ENCODE measurements around the gene TTBK1. TPM values are rescaled to one million over a fixed set of nuclear protein-coding genes. Genes with fewer than 3 reads are reported as not detected.

The TTBK1 gene
- total RNA-seq, 1 donor from 2014 or later = not detected

DNA sequence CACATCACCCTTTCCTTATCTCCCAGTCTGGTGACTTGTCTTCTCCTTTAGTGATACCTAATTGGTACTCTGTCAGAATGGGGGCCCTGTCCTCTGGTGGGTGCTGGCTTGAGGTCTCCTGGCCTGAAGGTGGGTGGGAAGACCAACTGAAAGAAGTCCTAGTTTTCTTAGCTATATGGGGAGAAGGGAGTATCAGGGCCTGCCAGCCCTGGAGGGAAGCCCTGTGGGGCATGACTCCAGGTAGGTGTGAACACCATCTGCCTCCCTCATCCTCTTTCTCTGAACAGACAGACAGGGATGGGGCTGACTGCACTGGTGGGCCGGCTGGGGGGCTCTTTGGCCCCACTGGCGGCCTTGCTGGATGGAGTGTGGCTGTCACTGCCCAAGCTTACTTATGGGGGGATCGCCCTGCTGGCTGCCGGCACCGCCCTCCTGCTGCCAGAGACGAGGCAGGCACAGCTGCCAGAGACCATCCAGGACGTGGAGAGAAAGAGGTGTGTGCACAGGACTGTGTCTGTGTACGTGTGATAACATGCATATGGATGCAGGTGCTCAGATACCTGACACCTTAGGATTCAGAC lies 60.6 kb downstream of the TTBK1 start:
- no peak for DNase-seq (ENCODE audit: low read depth in 2 of 2)

DNA sequence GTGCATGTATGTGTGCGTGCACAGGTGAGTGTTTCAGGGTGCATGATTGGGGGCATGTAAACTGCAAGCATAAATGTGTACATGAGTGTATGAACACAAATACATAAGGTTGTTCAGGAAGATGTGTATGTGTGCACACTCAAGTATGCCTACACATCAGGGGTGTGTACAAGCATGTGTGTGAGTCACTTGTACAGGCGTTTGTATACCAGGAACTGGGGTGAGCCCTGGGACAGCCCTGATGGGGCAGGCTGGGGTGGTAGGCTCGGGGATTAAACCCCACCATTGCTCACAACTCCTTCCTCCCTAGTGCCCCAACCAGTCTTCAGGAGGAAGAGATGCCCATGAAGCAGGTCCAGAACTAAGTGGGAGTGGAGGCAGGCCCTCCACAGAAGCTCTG lies 61.1 kb downstream of the TTBK1 start:
- DNase-seq (ENCODE audit: low read depth in 2 of 2) = no peak

DNA sequence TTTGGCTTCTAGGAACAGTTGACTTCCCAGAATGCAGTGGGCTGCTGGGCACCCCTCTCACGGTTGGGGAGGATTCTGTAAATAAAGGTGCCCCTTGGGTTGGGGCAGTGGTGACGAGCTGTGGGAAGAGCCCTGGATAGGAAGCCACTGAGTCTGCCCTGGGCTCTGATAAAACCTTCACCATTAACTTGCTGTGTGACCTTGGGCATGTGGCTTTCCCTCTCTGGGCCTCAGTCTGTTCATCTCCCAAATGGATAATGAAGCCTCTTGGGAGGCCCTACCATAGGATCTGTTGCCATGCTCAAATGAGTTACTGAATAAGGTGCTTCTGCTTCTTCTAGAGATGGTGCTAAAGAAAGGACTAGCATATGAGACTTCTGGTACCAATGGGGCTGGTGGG lies 61.6 kb downstream of the TTBK1 start:
- DNase-seq (ENCODE audit: low read depth in 2 of 2) = no peak

DNA sequence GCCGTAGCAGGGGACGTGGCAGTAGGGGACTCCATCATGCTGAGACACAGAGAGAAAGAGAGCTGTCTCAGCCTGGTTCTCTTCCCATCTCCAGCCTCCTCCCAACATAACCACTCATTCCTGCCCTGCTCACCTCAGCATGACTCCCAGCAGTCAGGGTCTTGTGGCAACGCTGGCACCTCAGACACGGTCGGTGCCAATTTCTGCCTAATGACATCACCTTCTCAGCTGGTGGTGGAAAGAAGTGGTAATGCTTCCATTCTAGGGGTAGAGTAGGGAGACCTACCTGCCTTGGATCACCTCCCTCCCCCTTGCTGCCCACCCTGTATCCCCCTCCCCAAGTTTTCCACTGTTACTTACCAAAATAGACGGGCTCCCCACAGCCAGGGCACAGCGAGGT lies 62.8 kb downstream of the TTBK1 start:
- no peak for DNase-seq (ENCODE audit: low read depth in 2 of 2)

DNA sequence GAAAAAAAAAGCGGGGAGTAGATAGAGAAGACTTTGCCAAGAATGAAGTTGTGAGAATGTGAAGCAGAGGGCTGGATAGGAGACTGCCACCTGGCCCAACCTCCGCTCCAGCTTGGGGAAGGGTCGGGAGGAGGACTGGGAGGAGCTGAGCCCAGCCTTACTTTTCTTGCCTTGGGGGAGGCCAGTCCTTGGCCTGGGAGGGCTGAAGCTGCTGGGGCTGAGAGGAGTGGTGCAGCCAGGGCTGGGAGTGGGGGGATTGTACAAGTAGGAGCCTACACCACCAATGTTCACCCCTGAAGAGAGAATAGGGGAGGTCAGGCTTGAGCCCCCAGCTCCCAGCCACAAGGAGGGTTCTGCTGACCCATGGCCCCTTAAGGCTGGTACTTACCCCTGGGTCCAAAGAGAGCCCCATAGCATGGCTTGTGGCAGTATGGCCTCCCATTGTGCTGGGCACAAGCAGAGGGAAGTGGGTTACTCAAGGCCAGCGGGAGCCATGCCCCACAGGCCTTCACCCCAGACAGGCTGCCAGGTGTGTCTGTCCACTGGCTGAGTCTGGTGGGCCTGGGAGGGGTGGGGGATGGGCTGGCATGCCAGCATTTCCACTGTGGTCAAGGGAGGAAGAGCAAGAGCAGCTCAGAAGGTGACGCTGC lies 64.3 kb downstream of the TTBK1 start:
- DNase-seq (ENCODE audit: low read depth in 2 of 2) = no peak

DNA sequence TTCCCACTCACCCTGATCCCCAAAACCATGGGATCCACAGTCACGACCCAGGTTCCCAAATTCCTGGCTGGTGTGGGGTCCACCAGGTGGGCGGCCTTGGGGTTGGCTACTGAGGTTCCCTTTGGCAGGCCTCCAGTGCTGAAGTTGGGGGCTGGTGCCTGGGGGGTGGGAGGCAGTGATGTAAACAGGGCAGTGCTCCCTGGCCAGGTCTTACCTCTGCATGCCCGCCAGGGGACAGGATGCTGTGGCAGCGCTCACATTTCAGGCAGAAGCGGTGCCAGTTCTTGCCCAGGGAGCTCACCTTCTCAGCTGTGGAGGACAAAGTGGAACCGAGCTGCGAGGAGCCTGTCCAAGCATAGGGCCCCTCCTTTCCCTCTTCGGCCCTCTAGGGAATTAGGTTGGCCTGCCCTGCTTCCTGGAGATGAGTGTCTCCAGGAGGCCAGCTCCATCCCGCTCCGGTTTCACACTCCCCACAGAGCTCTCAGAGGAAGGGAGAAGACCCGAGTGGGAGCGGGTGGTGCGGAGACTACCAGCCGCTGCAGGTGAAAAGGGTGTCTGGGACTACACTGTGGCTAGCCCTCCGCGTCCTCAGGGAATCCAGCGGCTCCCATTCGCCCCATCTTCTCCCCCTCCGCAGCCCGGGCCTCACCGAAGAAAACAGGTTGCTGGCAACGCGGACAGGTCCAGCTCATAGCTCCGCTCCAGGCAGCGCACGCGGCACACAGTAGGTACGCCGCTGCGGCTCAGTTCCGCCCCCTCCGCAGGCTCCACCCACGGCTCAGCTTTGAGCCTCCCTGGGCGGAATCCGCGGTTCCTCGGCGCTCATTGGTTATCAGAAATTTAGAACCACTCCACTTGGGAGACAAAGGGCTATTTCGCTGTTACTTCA lies 65.1 kb downstream of the TTBK1 start, which contains the start of gene CRIP3:
Gene CRIP3 (minus strand): TSS at position 726 of the 889 bp plus-strand sequence. CDS start 34 bp downstream, at position 692.
- DNase-seq (ENCODE audit: low read depth in 2 of 2) = peak in 1 of 2 donors; percentile 13

DNA sequence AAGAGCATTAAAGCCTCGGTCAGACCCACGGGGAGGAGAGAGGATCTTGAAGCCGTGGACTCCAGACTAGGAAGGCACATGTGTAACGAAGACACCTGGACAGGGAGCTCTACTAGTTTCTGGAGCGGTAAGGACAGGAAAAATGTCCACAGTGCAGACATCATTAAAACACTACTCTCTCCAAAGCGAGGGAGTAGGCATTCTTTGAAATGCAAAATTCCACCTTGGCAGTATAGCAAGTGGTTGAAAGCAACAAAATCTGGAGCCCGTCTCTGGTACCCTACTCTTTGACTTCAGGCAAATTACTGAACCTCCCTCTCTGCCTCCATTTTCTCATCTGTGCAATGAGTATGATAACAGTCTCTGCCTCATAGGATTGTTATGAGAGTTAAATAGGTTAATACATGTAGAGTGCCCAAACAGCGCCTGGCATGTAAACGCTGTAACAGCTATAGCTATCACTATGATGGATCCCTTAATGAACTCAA lies 65.8 kb downstream of the TTBK1 start:
- DNase-seq (ENCODE audit: low read depth in 2 of 2) = no peak

DNA sequence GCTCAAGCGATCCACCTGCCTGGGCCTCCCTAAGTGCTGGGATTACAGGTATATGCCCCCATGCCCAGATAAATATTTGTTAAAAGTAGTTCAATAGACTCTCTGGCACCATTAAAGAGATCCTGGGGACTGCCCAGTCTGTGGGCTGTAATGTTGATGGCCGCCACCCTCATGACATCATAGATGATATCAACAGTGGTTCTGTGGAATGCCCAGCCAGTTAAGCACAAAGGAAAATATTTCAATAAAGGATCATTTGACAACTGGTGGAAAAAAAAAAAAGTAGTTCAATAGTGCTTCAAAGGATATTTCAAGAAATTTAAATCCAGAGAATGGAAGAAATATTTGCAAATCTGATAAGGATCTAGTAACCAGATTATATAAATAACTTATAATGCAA lies 66.9 kb downstream of the TTBK1 start:
- no peak for DNase-seq (ENCODE audit: low read depth in 2 of 2)

DNA sequence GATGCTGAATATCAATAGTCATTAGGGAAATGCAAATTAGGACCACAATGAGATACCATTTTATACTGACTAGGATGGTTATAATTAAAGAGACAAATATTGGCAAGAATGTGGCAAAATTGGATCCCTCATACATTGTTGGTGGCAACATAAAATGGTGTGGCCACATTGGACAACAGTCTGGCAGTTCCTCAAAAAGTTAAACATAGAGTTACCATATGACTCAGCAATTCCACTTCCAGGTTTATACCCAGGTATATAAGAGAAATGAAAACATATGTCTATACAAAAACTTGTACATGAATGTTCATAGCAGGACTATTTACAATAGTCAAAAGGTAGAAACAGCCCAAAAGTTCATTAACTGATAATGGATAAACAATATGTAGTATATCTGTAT lies 67.3 kb downstream of the TTBK1 start:
- no peak for DNase-seq (ENCODE audit: low read depth in 2 of 2)

DNA sequence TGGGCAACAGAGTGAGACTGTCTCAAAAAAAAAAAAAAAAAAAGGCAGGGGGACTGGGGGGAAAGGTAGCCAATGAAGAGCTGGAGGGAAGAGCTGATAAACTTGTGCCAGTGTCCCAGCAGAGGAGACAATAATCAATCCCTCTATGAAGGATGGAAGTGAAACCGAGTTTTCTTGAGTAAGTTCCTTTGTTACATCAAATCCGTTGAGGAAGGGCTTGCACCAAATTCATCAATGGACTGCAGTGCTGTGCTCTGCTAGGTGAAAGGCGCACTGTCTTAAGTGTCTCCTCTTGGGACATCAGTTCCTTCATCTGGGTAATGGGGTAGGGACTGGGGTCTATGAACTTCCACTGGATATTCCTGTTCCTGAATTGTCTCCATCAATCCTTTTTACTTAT lies 68.4 kb downstream of the TTBK1 start:
- no peak for DNase-seq (ENCODE audit: low read depth in 2 of 2)

DNA sequence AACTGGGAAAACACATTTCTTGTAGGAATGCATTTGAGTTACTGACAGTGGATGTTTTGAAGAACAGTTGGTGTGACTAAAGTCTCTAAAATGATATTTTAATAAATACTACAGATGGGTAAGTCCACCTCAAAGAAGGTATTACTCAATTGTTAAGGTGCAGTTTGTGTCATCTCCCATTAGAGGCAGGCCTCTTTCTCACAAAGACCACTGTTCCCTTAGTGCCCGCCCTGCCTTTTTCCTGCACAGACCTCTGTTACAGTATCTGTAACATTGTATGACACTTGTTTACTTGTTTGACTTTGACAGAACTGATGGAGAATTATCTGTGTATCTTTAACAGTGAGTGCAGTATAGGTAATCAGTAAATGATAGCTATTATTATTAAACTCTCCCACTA lies 70.5 kb downstream of the TTBK1 start:
- DNase-seq (ENCODE audit: low read depth in 2 of 2) = no peak

DNA sequence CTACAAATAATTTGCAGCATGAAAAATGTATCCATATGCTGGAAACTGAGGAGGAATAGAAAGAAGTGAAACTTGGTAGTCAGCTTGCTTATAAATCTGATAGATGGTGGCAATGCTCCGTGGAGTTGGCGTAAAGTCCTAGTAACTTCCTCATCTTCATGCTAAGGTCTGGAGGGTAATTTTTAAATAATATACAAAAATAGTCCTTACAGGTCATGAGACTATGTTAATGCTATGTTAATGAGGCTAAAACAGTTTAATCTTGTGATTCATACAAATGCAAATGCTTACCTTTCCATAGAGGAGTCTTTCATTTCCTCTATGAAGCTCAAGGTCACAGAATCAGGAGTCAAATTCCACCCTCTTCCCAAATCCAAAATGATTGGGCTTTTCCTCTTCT lies 74.7 kb downstream of the TTBK1 start:
- no peak for DNase-seq (ENCODE audit: low read depth in 2 of 2)

DNA sequence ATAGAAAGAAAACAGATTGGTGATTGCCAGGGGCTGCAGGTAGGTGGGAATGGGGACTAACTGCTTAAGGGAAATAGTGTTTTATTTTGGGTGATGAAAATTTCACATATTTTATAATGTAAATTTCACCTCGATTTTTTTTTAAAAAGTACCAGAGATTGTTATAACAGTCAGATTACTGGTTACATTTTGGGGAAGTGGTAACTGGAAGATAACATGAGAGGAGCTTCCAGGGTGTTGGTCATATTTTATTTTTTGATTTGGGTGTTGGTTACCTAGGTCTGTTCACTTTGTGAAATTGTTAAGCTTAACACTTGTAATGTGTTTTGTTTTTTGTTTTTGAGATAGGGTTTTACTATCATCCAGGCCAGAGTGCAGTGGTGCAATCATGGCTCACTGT lies 82.6 kb downstream of the TTBK1 start:
- no peak for DNase-seq (ENCODE audit: low read depth in 2 of 2)

DNA sequence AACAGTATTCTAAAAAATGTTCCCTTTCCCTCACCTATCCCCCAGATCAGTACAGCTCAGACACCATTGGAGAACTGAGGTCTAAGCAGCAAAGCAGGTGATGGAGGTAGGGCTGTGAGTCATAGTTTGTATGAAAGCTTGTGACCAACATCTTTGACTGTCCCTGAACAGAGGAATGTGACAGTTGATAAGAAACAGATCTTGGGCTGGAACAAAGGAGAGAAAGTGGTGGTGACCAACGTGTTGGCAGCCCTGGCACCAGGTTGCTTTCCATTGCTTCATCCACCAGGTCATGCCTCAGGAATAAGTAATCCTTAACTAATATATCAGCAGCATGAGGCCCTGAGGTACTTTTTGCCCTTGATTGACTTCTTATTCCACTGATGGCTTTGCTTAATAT lies 85.2 kb downstream of the TTBK1 start:
- no peak for DNase-seq (ENCODE audit: low read depth in 2 of 2)

DNA sequence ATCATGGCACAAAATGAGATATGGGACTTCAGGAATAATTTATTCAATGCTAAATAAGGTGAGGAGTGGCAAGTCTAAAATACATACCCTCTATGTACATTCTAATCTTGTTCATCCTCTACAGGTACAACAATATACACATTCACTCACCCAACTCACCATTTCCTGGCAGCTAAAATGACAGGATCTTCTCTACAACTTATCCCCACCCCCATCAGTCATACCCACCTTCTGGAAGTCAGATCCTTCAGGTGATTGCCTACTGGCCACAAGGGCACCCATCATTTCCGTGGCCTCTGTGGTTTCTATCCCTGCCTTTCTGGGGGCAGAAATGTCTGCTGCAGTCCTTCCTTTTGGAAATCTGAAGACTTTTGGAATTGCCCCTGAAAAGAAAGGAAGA lies 88.2 kb downstream of the TTBK1 start:
- no peak for DNase-seq (ENCODE audit: low read depth in 2 of 2)

DNA sequence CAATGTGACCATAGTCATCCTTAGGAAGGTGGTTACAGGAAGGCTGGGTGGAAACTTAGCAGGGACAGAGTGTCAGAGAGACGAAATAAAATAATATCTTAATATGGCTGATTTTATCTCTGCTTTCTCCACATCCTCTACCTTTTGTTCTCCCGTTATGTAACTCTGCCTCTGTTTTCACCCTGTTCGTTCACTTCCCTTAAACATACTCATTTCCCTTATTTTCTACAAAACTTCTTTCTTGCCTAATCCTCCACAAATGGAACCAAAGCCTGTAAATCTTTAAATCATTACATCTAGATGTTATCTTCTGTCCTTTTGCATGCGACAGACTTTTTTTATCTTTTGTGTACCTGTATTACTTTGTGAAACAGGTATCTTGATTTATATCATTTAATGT lies 88.6 kb downstream of the TTBK1 start:
- no peak for DNase-seq (ENCODE audit: low read depth in 2 of 2)

DNA sequence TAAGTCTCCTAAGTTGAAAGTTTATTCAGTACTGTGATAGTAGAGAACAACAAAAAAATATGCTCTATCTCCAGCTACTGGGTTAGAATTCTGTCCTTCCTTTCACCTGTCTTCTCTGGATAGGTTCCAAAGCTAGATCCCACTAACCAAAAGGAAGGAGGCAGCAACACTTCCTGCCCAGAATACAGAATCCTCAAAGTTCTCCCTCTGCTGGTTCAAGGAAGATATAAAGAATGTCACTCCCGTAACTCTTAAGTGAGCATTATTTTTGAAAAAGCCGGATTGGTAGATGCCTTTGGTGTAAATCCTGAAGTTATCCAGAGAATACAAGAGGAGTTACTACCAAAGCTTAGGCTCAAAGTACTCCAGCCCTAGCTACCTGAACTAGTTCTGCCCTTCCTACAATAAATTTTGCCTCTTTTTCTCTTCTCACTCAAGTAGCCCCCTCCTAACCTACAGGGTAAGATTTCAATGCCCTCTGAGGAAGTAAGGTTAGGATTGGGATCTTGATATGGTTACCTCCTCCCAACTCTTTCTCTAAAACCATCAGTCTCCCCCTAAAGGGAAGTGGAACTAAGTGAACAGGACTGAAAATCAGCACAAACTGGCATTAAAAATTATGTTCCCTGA lies 91.3 kb downstream of the TTBK1 start:
- peak in 1 of 2 donors; percentile 47 for DNase-seq (ENCODE audit: low read depth in 2 of 2)

DNA sequence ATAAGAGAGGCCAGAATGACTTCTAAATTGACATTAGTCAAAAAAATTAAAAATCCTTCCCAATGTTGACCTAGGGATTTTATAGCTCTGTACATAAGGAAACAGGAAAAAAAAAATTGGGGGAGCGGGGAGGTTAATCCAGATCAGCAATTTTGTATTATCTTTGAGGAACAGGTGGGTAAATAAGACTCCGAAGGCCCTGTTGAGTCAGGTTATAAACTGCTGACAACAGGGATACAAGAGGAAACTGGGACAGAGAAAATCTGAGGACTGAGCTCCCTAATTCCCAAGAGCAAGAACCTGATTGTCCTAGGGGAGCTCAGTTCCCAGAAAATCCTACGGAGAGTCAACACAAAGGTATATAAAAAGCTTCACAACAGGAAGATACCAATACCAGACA lies 92.2 kb downstream of the TTBK1 start:
- DNase-seq (ENCODE audit: low read depth in 2 of 2) = no peak

DNA sequence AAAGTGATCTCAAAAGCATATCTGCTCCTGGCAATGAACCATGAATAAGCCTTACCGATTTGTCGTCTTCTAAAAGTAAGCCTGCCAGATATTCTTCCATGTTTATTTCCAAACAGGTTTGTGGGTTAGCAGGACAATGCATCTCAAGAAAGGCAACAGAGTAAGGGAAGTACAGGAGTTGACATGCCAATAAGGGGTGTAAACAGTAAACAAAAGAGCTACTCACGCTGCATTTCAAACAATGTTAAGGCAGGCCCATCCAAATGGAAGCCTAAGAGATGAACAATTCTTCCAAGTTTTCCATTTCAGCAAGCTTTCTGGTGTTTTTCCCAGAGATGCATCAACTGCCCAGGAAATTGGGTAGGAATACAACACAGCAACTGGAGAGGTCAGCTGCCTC lies 93.1 kb downstream of the TTBK1 start:
- no peak for DNase-seq (ENCODE audit: low read depth in 2 of 2)

All from dermis microvascular lymphatic vessel endothelial cell (primary cell).